Fibroblast of skin of back (primary cell): ENCODE results near the gene CAMK2A.
A peak's percentile ranks its signal among the peaks of the same experiment; 100 is the strongest.

Experiments
- DNase-seq: peaks from one replicate; pipeline ENCODE4 v3.0.0-alpha.2; 2013

The CAMK2A gene

GRCh38 chr5:150184990-150185912, 104.3 kb downstream of the CAMK2A start:
- no peak for DNase-seq

- DNase-seq: no peak
Observed at GRCh38 chr5:150184006-150184405, 105.6 kb downstream of the CAMK2A start.

- no peak for DNase-seq
Observed at GRCh38 chr5:150183436-150183835, 106.1 kb downstream of the CAMK2A start.

GRCh38 chr5:150182774-150183173, 106.8 kb downstream of the CAMK2A start:
- DNase-seq: no peak

- no peak for DNase-seq
Observed at GRCh38 chr5:150181766-150182545, 107.6 kb downstream of the CAMK2A start.

GRCh38 chr5:150181027-150181426, 108.5 kb downstream of the CAMK2A start:
- DNase-seq: peak; percentile 45

- no peak for DNase-seq
Observed at GRCh38 chr5:150180241-150181026, 109.1 kb downstream of the CAMK2A start.

GRCh38 chr5:150179019-150179620, 110.5 kb downstream of the CAMK2A start:
- DNase-seq: no peak

GRCh38 chr5:150178262-150178661, 111.3 kb downstream of the CAMK2A start:
- DNase-seq: no peak

GRCh38 chr5:150177721-150178120, 111.9 kb downstream of the CAMK2A start:
- no peak for DNase-seq

GRCh38 chr5:150176745-150177477, 112.7 kb downstream of the CAMK2A start:
- no peak for DNase-seq

- peak; percentile 52 for DNase-seq
Observed at GRCh38 chr5:150175536-150175935, 114.0 kb downstream of the CAMK2A start.

GRCh38 chr5:150175076-150175475, 114.5 kb downstream of the CAMK2A start:
- no peak for DNase-seq

- DNase-seq: no peak
Observed at GRCh38 chr5:150174285-150174684, 115.3 kb downstream of the CAMK2A start.

GRCh38 chr5:150173161-150173560, 116.4 kb downstream of the CAMK2A start:
- DNase-seq: no peak

GRCh38 chr5:150172556-150172955, 117.0 kb downstream of the CAMK2A start:
- DNase-seq: no peak

- DNase-seq: no peak
Observed at GRCh38 chr5:150172145-150172544, 117.4 kb downstream of the CAMK2A start.
